Measurements from ENCODE around the gene DNAI1.

DNAI1 gene

DNA sequence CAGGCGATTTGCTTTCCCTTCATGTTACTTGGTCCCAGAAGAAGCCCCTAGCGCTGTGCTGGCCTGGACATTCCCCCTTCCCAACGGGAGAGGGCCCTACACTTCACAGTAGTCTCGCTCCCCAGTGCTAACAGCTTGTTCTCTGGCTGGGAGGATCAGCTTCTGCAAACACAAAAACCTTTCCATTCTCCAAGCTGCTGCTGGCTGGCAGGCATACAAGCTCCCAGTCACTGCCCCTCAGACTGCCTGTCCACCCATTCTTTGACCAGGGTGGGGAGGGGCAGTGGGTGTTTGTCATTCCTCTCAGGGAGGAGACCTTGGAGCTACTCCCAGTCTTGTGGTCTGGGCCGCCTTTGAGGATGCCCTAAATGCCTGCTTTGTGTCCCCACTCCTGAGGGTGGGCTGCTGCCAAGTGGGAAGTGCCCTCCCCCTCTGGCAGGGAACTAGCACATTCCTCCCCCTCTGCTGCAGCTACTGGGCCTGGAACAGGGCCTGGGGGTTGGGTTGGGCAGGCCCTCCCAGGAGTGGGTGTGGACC is 43.4 kb downstream of the DNAI1 start:
- Histone ChIP-seq H3K27ac (ENCODE audit: low read depth, low read length, severe bottlenecking) (no peak overlapping the region), H3K9me3 (ENCODE audit: control insufficient read depth, low read length) (no peaks in the 10 kb centered on the region), H3K4me3 (ENCODE audit: extremely low read depth, insufficient read depth, low read length, poor library complexity, severe bottlenecking) (no peak overlapping the region), H3K4me1 (ENCODE audit: control insufficient read depth, insufficient read depth, low read length, poor library complexity, severe bottlenecking) (no peaks in the 10 kb centered on the region), H3K36me3 (ENCODE audit: control insufficient read depth, insufficient read depth, low read length) (no peaks in the 10 kb centered on the region)
- WGBS, 2 experiments (ENCODE audit: insufficient coverage in 2 of 2): 43 to 80% methylated on average over 1 to 4 of the region's 5 CpGs

DNA sequence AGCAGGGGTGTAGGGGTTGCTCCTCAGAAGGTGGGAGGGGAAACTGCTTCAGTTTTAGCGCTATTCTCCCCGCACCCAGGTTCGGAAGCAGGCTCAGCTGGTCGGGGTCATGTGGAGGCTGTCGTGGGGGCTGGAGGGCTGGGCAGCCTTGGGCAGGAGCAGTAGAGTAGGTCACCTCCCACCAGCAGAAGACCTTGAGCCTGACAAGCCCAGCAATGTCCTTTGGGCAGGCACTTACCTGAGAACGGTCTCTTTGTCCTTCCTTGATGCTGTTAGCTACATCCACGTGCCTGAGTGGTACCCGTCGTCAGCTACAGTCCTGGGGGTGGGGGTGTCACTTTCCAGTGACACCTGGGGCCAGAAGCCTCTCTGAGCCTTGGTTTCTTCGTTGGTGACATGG is 43.9 kb downstream of the DNAI1 start:
- 85 to 90% methylated on average over 8 to 10 of the region's 10 CpGs for WGBS, 2 experiments (ENCODE audit: insufficient coverage in 2 of 2)
- H3K27ac ChIP-seq (ENCODE audit: low read depth, low read length, severe bottlenecking): no peak overlapping the region

DNA sequence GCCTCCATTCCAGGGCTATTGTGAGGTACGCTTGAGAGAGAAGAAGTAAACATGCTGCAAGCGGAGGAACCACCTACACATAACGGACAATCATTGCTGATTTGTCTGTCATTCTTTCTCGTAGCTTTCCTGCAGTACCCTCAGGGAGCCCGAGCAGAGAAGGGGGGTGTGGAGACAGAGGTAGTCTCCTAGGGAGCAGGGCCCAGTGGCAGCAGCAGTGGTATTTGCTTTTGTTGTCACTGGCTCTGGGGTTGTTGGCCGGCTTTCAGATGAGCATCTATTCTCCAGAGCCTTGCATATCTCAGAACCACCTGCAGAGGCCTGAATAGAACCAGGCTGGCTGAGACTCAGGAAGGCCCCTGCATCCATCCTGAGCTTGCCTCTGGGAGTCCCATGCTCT is 44.3 kb downstream of the DNAI1 start:
- H3K27ac ChIP-seq (ENCODE audit: low read depth, low read length, severe bottlenecking): no peak overlapping the region
- no peaks in the 10 kb centered on the region for H3K36me3 ChIP-seq (ENCODE audit: control insufficient read depth, insufficient read depth, low read length)
- no peaks in the 10 kb centered on the region for H3K4me1 ChIP-seq (ENCODE audit: control insufficient read depth, insufficient read depth, low read length, poor library complexity, severe bottlenecking)
- WGBS, 2 experiments (ENCODE audit: insufficient coverage in 2 of 2): 80 to 82% methylated on average over 1 to 5 of the region's 6 CpGs
- no peak overlapping the region for H3K4me3 ChIP-seq (ENCODE audit: extremely low read depth, insufficient read depth, low read length, poor library complexity, severe bottlenecking)
- no peaks in the 10 kb centered on the region for H3K9me3 ChIP-seq (ENCODE audit: control insufficient read depth, low read length)

More for the DNA sequence above, 43.9 kb downstream of the DNAI1 start:
- Histone ChIP-seq H3K4me3 (ENCODE audit: extremely low read depth, insufficient read depth, low read length, poor library complexity, severe bottlenecking) (no peak overlapping the region), H3K9me3 (ENCODE audit: control insufficient read depth, low read length) (no peaks in the 10 kb centered on the region), H3K4me1 (ENCODE audit: control insufficient read depth, insufficient read depth, low read length, poor library complexity, severe bottlenecking) (no peaks in the 10 kb centered on the region), H3K36me3 (ENCODE audit: control insufficient read depth, insufficient read depth, low read length) (no peaks in the 10 kb centered on the region)

- Histone ChIP-seq H3K36me3 (ENCODE audit: control insufficient read depth, insufficient read depth, low read length) (no peaks in the 10 kb centered on the region), H3K4me1 (ENCODE audit: control insufficient read depth, insufficient read depth, low read length, poor library complexity, severe bottlenecking) (no peaks in the 10 kb centered on the region), H3K9me3 (ENCODE audit: control insufficient read depth, low read length) (no peaks in the 10 kb centered on the region), H3K4me3 (ENCODE audit: extremely low read depth, insufficient read depth, low read length, poor library complexity, severe bottlenecking) (no peak overlapping the region), H3K27ac (ENCODE audit: low read depth, low read length, severe bottlenecking) (no peak overlapping the region)
Observed at GRCh38 chr9:34503406-34503805, 44.8 kb downstream of the DNAI1 start.

DNA sequence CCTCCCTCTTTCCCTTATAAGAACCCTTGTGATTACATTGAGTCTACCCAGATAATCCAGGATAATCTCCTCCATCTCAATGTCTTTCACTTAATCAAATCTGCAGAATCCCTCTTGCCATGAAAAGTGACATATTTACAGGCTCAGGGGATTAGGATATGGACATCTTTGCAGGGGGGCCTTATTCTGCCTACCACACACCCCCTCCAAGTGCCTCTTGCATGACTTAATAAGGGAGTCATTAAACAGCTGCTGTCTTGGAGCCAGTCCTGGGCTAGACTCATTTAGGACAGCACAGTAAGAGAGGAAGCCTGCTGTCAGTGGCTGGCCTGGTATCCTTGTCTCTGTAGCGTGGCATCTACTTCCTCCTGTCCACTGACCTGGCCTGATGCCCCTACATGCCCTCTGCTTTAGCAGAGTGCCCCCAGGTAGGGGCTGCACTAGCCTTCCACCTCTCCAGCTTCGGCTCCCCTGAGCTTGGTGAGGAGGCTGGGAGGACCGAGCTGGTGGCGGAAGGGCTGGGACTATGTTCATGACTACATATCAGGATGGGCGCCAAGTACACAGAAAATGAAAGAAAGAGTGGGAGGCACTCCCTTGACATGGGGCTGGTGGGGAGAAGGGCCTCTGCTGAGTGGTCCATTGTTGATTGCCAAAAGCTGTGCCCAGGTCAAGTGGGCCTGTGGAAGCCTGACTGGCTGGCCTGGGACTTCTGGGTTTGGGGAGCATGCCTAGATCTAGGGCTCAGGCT is 46.9 kb downstream of the DNAI1 start:
- 85 to 91% methylated on average over 3 to 4 of the region's 5 CpGs for WGBS, 2 experiments (ENCODE audit: insufficient coverage in 2 of 2)
- H3K27ac ChIP-seq (ENCODE audit: low read depth, low read length, severe bottlenecking): no peak overlapping the region
- no peak overlapping the region for H3K4me3 ChIP-seq (ENCODE audit: extremely low read depth, insufficient read depth, low read length, poor library complexity, severe bottlenecking)
- no peaks in the 10 kb centered on the region for H3K9me3 ChIP-seq (ENCODE audit: control insufficient read depth, low read length)
- no peaks in the 10 kb centered on the region for H3K4me1 ChIP-seq (ENCODE audit: control insufficient read depth, insufficient read depth, low read length, poor library complexity, severe bottlenecking)
- H3K36me3 ChIP-seq (ENCODE audit: control insufficient read depth, insufficient read depth, low read length): no peaks in the 10 kb centered on the region

GRCh38 chr9:34506623-34507022 is 48.0 kb downstream of the DNAI1 start:
- Histone ChIP-seq H3K36me3 (ENCODE audit: control insufficient read depth, insufficient read depth, low read length) (no peaks in the 10 kb centered on the region), H3K9me3 (ENCODE audit: control insufficient read depth, low read length) (no peaks in the 10 kb centered on the region), H3K27ac (ENCODE audit: low read depth, low read length, severe bottlenecking) (no peak overlapping the region), H3K4me1 (ENCODE audit: control insufficient read depth, insufficient read depth, low read length, poor library complexity, severe bottlenecking) (no peaks in the 10 kb centered on the region), H3K4me3 (ENCODE audit: extremely low read depth, insufficient read depth, low read length, poor library complexity, severe bottlenecking) (no peak overlapping the region)
- 88 to 96% methylated on average over 5 to 7 of the region's 7 CpGs for WGBS, 2 experiments (ENCODE audit: insufficient coverage in 2 of 2)

GRCh38 chr9:34507556-34507955 is 49.0 kb downstream of the DNAI1 start:
- Histone ChIP-seq H3K4me1 (ENCODE audit: control insufficient read depth, insufficient read depth, low read length, poor library complexity, severe bottlenecking) (no peaks in the 10 kb centered on the region), H3K4me3 (ENCODE audit: extremely low read depth, insufficient read depth, low read length, poor library complexity, severe bottlenecking) (no peak overlapping the region), H3K9me3 (ENCODE audit: control insufficient read depth, low read length) (no peaks in the 10 kb centered on the region), H3K27ac (ENCODE audit: low read depth, low read length, severe bottlenecking) (no peak overlapping the region), H3K36me3 (ENCODE audit: control insufficient read depth, insufficient read depth, low read length) (no peaks in the 10 kb centered on the region)
- WGBS, 2 experiments (ENCODE audit: insufficient coverage in 2 of 2): 89 to 100% methylated on average over 2 to 3 of the region's 5 CpGs

GRCh38 chr9:34507966-34508365 is 49.4 kb downstream of the DNAI1 start:
- Histone ChIP-seq H3K36me3 (ENCODE audit: control insufficient read depth, insufficient read depth, low read length) (no peaks in the 10 kb centered on the region), H3K4me3 (ENCODE audit: extremely low read depth, insufficient read depth, low read length, poor library complexity, severe bottlenecking) (no peak overlapping the region), H3K4me1 (ENCODE audit: control insufficient read depth, insufficient read depth, low read length, poor library complexity, severe bottlenecking) (no peaks in the 10 kb centered on the region), H3K27ac (ENCODE audit: low read depth, low read length, severe bottlenecking) (no peak overlapping the region), H3K9me3 (ENCODE audit: control insufficient read depth, low read length) (no peaks in the 10 kb centered on the region)

DNA sequence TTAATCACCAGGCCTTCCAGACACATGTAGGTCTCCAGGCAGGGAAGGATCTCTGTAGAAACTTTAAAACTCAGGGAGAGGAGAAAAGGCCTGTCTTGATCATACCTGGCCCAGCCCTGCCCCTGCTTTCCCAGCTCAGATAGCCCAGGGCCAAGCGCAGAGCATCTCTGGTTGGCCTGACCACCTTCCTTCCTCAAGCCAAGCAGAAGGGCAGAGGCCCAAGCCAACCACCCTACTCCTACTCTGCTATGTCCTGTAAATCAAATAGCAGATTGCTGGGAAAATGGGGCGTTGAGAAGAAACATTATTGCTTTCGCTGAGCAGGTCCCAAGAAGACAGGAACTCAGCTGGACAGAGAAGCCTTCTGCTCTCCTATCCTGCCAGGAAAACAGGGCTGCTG is 49.9 kb downstream of the DNAI1 start:
- WGBS, 2 experiments (ENCODE audit: insufficient coverage in 2 of 2): 83 to 100% methylated on average over 1 to 2 of the region's 3 CpGs
- no peaks in the 10 kb centered on the region for H3K36me3 ChIP-seq (ENCODE audit: control insufficient read depth, insufficient read depth, low read length)
- no peak overlapping the region for H3K4me3 ChIP-seq (ENCODE audit: extremely low read depth, insufficient read depth, low read length, poor library complexity, severe bottlenecking)
- H3K27ac ChIP-seq (ENCODE audit: low read depth, low read length, severe bottlenecking): no peak overlapping the region
- no peaks in the 10 kb centered on the region for H3K9me3 ChIP-seq (ENCODE audit: control insufficient read depth, low read length)
- H3K4me1 ChIP-seq (ENCODE audit: control insufficient read depth, insufficient read depth, low read length, poor library complexity, severe bottlenecking): peaks cover 3% of the 10 kb centered on the region

- Histone ChIP-seq H3K9me3 (ENCODE audit: control insufficient read depth, low read length) (no peaks in the 10 kb centered on the region), H3K4me3 (ENCODE audit: extremely low read depth, insufficient read depth, low read length, poor library complexity, severe bottlenecking) (no peak overlapping the region), H3K4me1 (ENCODE audit: control insufficient read depth, insufficient read depth, low read length, poor library complexity, severe bottlenecking) (peaks cover 7% of the 10 kb centered on the region), H3K36me3 (ENCODE audit: control insufficient read depth, insufficient read depth, low read length) (no peaks in the 10 kb centered on the region), H3K27ac (ENCODE audit: low read depth, low read length, severe bottlenecking) (no peak overlapping the region)
- WGBS, 2 experiments (ENCODE audit: insufficient coverage in 2 of 2): 89 to 100% methylated on average over 2 of the region's 3 CpGs
Observed at GRCh38 chr9:34508951-34509350, 50.3 kb downstream of the DNAI1 start.
